Ovary (tissue), 10 donors: Measurements from ENCODE around the gene KBTBD2. TPM values are rescaled to one million over a fixed set of nuclear protein-coding genes. Genes with fewer than 3 reads are reported as not detected.
A peak's percentile ranks its signal among the peaks of the same experiment; 100 is the strongest.

Experiments
- DNase-seq, 5 donors: peaks; one replicate each; pipeline ENCODE4 v3.0.0-alpha.2; 2019 to 2020
- H3K27ac ChIP-seq, 2 donors: fragments of 200-600 bp; one replicate each; pipeline versions ENCODE4 v1.5.1 to v1.8.0; 2019 to 2022
- H3K27me3 ChIP-seq: fragments of 200-600 bp; one replicate; pipeline ENCODE4 v1.8.0; 2022
- H3K36me3 ChIP-seq: fragments of 200-600 bp; sonication (generic); one replicate; pipeline ENCODE4 v1.5.1; 2019
- H3K4me1 ChIP-seq: one replicate; pipeline ENCODE4 v1.8.1; 2013; ENCODE audit warnings: mild to moderate bottlenecking, moderate library complexity; ENCODE audit not compliant: insufficient read depth
- H3K4me3 ChIP-seq: fragments of 200-600 bp; sonication (generic); one replicate; pipeline ENCODE4 v1.5.1; 2017
- H3K9me3 ChIP-seq, 2 donors: fragments of 200-600 bp in 1 of 2; sonication (generic) in 1 of 2; one replicate each; pipeline versions ENCODE4 v1.5.1 to v1.8.1; 2013 to 2019; ENCODE audit warnings: mild to moderate bottlenecking in 1 of 2, moderate library complexity in 1 of 2
- CTCF ChIP-seq, 3 donors: fragments of 450-650 bp in 2 of 3; fragments of 200-600 bp in 1 of 3; IDR thresholded peaks; one replicate each; pipeline versions ENCODE4 v1.5.1 to v1.8.0; 2016 to 2022; ENCODE audit warnings: antibody characterized with exemption in 3 of 3, mild to moderate bottlenecking in 1 of 3
- EP300 ChIP-seq: sonication (generic); formaldehyde crosslinking; IDR thresholded peaks from one replicate; pipeline ENCODE4 v1.6.1; 2017; ENCODE audit warnings: antibody characterized with exemption
- POLR2A ChIP-seq: fragments of 450-650 bp; IDR thresholded peaks from one replicate; pipeline ENCODE4 v1.6.1; 2017; ENCODE audit warnings: antibody characterized with exemption, mild to moderate bottlenecking, moderate library complexity
- WGBS, 3 donors: extraction: QIAGEN DNeasy Blood & Tissue Kit in 1 of 3; methylation state at CpG; one replicate each; pipeline versions ENCODE4 v1.1.5 to v1.1.7; 2013 to 2017; 5-methylcytosine and 5-hydroxymethylcytosine counted together
- intact Hi-C, 4 donors: fragments of 100-400 bp; cut with DNase I; formaldehyde crosslinking; loops; one replicate each; pipeline versions ENCODE4 v1.11.0 to v1.15.1; 2022 to 2023
- long read RNA-seq, 3 donors: library from polyadenylated mRNA in 2 of 3; unstranded in 2 of 3; transcript quantifications; one replicate each; pipeline ENCODE4 v2.0.0 and lab custom pipeline, GENCODE V29; 2021 to 2026
- polyA plus RNA-seq, 2 donors: library from polyadenylated mRNA; stranded (reverse); fragments of 200-250 nt in 1 of 2; fragments of 350-450 nt in 1 of 2; fragmentation: Illumina TruSeq in 1 of 2; extraction: RNeasy Lipid Tissue Mini Kit (QIAGEN cat#74804) in 1 of 2; gene quantifications; one replicate each; pipeline ENCODE4 v1.2.3, GENCODE V29; 2013 to 2014
- total RNA-seq, 7 donors: library from RNA; depleted of rRNA in 2 of 7; stranded (reverse); fragments of >200 nt in 2 of 7; fragmentation: NEBNext Ultra II Directional in 3 of 7; extraction: Animal tissue kit (Norgen Biotek cat#: 25700) in 3 of 7; gene quantifications; one replicate each; pipeline versions ENCODE4 v1.1.0 to v1.2.4, GENCODE V29; 2016 to 2023
- donor health status: DM: no; HTN: no; CAD: no; lungs with moderate emphysema.
- donor health status: DM: no; HTN: no; CAD: no.
- donor health status: Bipolar disorder and iron deficiency.
- donor health status: DM: yes; HTN: yes; CAD: no.
- donor health status: DM: no; HTN: no; CAD: no.
- donor health status: DM: yes; HTN: yes; CAD: no.

Gene KBTBD2
- total RNA-seq (10 to 100 TPM; 19.5 to 28.7 (median 23.6) TPM), polyA plus RNA-seq (10 to 100 TPM; 18.5 to 30.8 TPM)
- long read RNA-seq, donor 1, transcript KBTBD2-201 (4 exons, 3,745 nt) = major isoform, 6 of 10 reads
- long read RNA-seq, donor 1, partial matches to known transcripts = 0 of 10 reads
- long read RNA-seq, donor 1, other reads (novel, unspliced or antisense) = 4 of 10 reads
- long read RNA-seq, donor 2, transcript KBTBD2-201 (4 exons, 3,745 nt) = major isoform, 13 of 13 reads
- long read RNA-seq, donor 2, partial matches to known transcripts = 0 of 13 reads
- long read RNA-seq, donor 2, other reads (novel, unspliced or antisense) = 0 of 13 reads
- long read RNA-seq, donor 3, transcript KBTBD2-201 (4 exons, 3,745 nt) = major isoform, 33 of 39 reads
- long read RNA-seq, donor 3, partial matches to known transcripts = 1 of 39 reads
- long read RNA-seq, donor 3, other reads (novel, unspliced or antisense) = 5 of 39 reads

- peak; percentile 81 to 90 (median 87) for DNase-seq
- peak within 1 kb of the TSS; percentile 97 to 99 for H3K27ac ChIP-seq
- TF ChIP-seq POLR2A = peak; percentile 43
- no peak for TF ChIP-seq EP300
- peak in 1 of 3 donors; percentile 11 for TF ChIP-seq CTCF (IDR thresholded peaks at IDR 0.05)
- 1% methylated on average over 34 to 104 of the region's 104 CpGs for WGBS, 3 donors
- H3K36me3 ChIP-seq = no peaks in the 10 kb centered on the region
- peaks cover 6% of the 10 kb centered on the region for H3K4me1 ChIP-seq
- intact Hi-C loops = loop anchor here in 1 of 4 donors (5.0 kb wide), 1 partner anchor 51 kb away; no protein-coding TSS in a partner anchor
- H3K4me3 ChIP-seq = peak within 1 kb of the TSS; percentile 87
- H3K9me3 ChIP-seq = no peaks in the 10 kb centered on the region
- H3K27me3 ChIP-seq = no peaks in the 10 kb centered on the region
Measured at GRCh38 chr7:32891043-32891799, at the start of gene KBTBD2. Gene KBTBD2 (minus strand): TSS chr7:32891760. CDS start chr7:32879604, 12,156 bp downstream.

GRCh38 chr7:32941181-32941580 is 49.6 kb upstream of the KBTBD2 start:
- Histone ChIP-seq H3K27me3 (no peaks in the 10 kb centered on the region), H3K9me3 (no peaks in the 10 kb centered on the region), H3K4me1 (peaks cover 13% of the 10 kb centered on the region), H3K4me3 (peak overlapping the region; percentile 71), H3K36me3 (no peaks in the 10 kb centered on the region), H3K27ac (peak overlapping the region in 1 of 2 donors; percentile 94)
- TF ChIP-seq POLR2A (no peak), CTCF (IDR thresholded peaks at IDR 0.05) (no peak), EP300 (no peak)
- intact Hi-C loops = loop anchor here in 1 of 4 donors (5.0 kb wide), 2 partner anchors 49 to 94 kb away; partner anchors contain the start of gene KBTBD2
- WGBS, 3 donors = 11 to 17% (median 15%) methylated on average over 5 of the region's 5 CpGs
- DNase-seq = no peak

- Histone ChIP-seq H3K27me3 (no peaks in the 10 kb centered on the region), H3K27ac (no peak overlapping the region), H3K4me3 (no peak overlapping the region), H3K36me3 (no peaks in the 10 kb centered on the region), H3K9me3 (no peaks in the 10 kb centered on the region), H3K4me1 (peaks cover 17% of the 10 kb centered on the region)
- 38 to 43% (median 41%) methylated on average over 10 of the region's 10 CpGs for WGBS, 3 donors
- intact Hi-C loops = no loop called here
- TF ChIP-seq POLR2A (no peak), CTCF (IDR thresholded peaks at IDR 0.05) (no peak), EP300 (no peak)
- peak; percentile 38 to 64 (median 57) for DNase-seq
Measured at GRCh38 chr7:32937344-32938174, 46.0 kb upstream of the KBTBD2 start.

- Histone ChIP-seq H3K27ac (no peak overlapping the region), H3K4me1 (peaks cover 17% of the 10 kb centered on the region), H3K4me3 (no peak overlapping the region), H3K27me3 (no peaks in the 10 kb centered on the region), H3K9me3 (no peaks in the 10 kb centered on the region), H3K36me3 (no peaks in the 10 kb centered on the region)
- TF ChIP-seq CTCF (IDR thresholded peaks at IDR 0.05) = no peak
- 81 to 87% (median 84%) methylated on average over 3 of the region's 3 CpGs for WGBS, 3 donors
- intact Hi-C loops = no loop called here
- DNase-seq = no peak
Measured at GRCh38 chr7:32936689-32937088, 45.1 kb upstream of the KBTBD2 start.
